Activated CD4-positive, alpha-beta T cell treated with anti-CD3 and anti-CD28 coated beads, Interleukin-2, amount 10 ng/mL, durations not matched to agents 7 days and 5 days (primary cell): Measurements from ENCODE around the gene TFG. TPM values are rescaled to one million over a fixed set of nuclear protein-coding genes. Genes with fewer than 3 reads are reported as not detected.

Experiments
- CTCF ChIA-PET: fragments of 350-600 bp; sonication (Branson Sonifier 250); formaldehyde crosslinking; loops from one replicate; lab custom pipeline; 2021; ENCODE audit warnings: antibody characterized with exemption; lab: Charles Lee
- POLR2A ChIA-PET: fragments of 350-600 bp; sonication (Branson Sonifier 250); formaldehyde crosslinking; loops from one replicate; lab custom pipeline; 2021; ENCODE audit warnings: antibody characterized with exemption; lab: Charles Lee
- DNase-seq: peaks from one replicate; pipeline ENCODE4 v3.0.0-alpha.2; 2020
- H3K27ac Mint-ChIP-seq: one replicate; pipeline ENCODE4 v1.8.0; 2021; ENCODE audit warnings: mild to moderate bottlenecking, moderate library complexity, mixed read lengths
- H3K27me3 Mint-ChIP-seq: one replicate; pipeline ENCODE4 v1.8.0; 2021; ENCODE audit warnings: mixed read lengths
- H3K36me3 Mint-ChIP-seq: one replicate; pipeline ENCODE4 v1.8.0; 2021; ENCODE audit warnings: low read depth, mixed read lengths
- H3K4me1 Mint-ChIP-seq: one replicate; pipeline ENCODE4 v1.8.0; 2021; ENCODE audit warnings: mixed read lengths
- H3K4me3 Mint-ChIP-seq: one replicate; pipeline ENCODE4 v1.8.0; 2021; ENCODE audit warnings: mild to moderate bottlenecking, moderate library complexity, mixed read lengths
- H3K9me3 Mint-ChIP-seq: one replicate; pipeline ENCODE4 v1.8.0; 2021; ENCODE audit warnings: mixed read lengths
- total RNA-seq, 2 experiments: library from RNA; stranded (reverse); gene quantifications; one replicate each; pipeline ENCODE4 v1.2.3, GENCODE V29; 2021

TFG gene
- total RNA-seq, 2 experiments from 2014 or later = 49.1 to 58.5 TPM

GRCh38 chr3:100743535-100743934 is 34.2 kb downstream of the TFG start:
- Mint-ChIP-seq H3K4me1 (no peaks in the 10 kb centered on the region), H3K27ac (peak overlapping the region; percentile 50), H3K27me3 (no peaks in the 10 kb centered on the region), H3K9me3 (no peaks in the 10 kb centered on the region), H3K36me3 (peaks cover 42% of the 10 kb centered on the region), H3K4me3 (no peak overlapping the region)
- ChIA-PET POLR2A (interaction anchor here (0.6 kb wide), 1 partner anchor 35 kb away, joined by 5 read pairs; no protein-coding TSS in a partner anchor), CTCF (interaction anchor here (1.0 to 1.4 kb wide), 3 partner anchors 15 to 33 kb away, joined by 3 to 5 read pairs (median 3); no protein-coding TSS in a partner anchor)
- DNase-seq = no peak

GRCh38 chr3:100744671-100745070 is 35.4 kb downstream of the TFG start:
- Mint-ChIP-seq H3K27ac (no peak overlapping the region), H3K27me3 (no peaks in the 10 kb centered on the region), H3K9me3 (no peaks in the 10 kb centered on the region), H3K4me1 (no peaks in the 10 kb centered on the region), H3K4me3 (no peak overlapping the region), H3K36me3 (peaks cover 47% of the 10 kb centered on the region)
- CTCF ChIA-PET = interaction anchor here (1.0 to 2.2 kb wide), 2 partner anchors 34 to 278 kb away, joined by 3 to 5 read pairs; no protein-coding TSS in a partner anchor
- POLR2A ChIA-PET = no interaction called here
- no peak for DNase-seq

DNA sequence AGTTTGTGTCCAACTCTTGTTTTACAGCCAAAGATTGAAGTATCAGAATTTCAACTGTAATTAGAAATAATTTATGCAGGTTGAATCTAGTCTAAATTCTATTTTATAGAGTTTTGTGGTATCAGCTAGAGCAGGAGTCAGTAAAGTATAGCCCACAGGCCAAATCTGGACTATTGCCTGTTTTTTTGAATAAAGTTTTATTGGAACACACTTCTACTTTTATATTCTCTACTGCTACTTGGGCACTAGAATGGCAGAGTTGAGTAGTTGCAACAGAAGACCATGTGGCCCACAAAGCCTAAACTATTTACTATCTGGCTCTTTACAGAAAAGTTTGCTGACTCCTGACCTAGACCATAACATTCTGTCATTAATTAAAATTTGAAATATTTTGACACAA is 36.3 kb downstream of the TFG start:
- H3K4me1 Mint-ChIP-seq = no peaks in the 10 kb centered on the region
- H3K36me3 Mint-ChIP-seq = peaks cover 48% of the 10 kb centered on the region
- H3K27ac Mint-ChIP-seq = no peak overlapping the region
- no peak for DNase-seq
- CTCF ChIA-PET = interaction anchor here (1.0 to 2.2 kb wide), 2 partner anchors 35 to 279 kb away, joined by 3 to 5 read pairs; no protein-coding TSS in a partner anchor
- H3K4me3 Mint-ChIP-seq = no peak overlapping the region
- H3K9me3 Mint-ChIP-seq = no peaks in the 10 kb centered on the region
- no peaks in the 10 kb centered on the region for H3K27me3 Mint-ChIP-seq
- POLR2A ChIA-PET = no interaction called here

- no peaks in the 10 kb centered on the region for H3K9me3 Mint-ChIP-seq
- no peak overlapping the region for H3K4me3 Mint-ChIP-seq
- peaks cover 51% of the 10 kb centered on the region for H3K36me3 Mint-ChIP-seq
- CTCF ChIA-PET = interaction anchor here (0.6 to 2.2 kb wide), 2 partner anchors 35 to 95 kb away, joined by 3 to 5 read pairs; no protein-coding TSS in a partner anchor
- POLR2A ChIA-PET = no interaction called here
- no peak overlapping the region for H3K27ac Mint-ChIP-seq
- H3K27me3 Mint-ChIP-seq = no peaks in the 10 kb centered on the region
- no peaks in the 10 kb centered on the region for H3K4me1 Mint-ChIP-seq
- no peak for DNase-seq
Measured at GRCh38 chr3:100746092-100746491, 36.8 kb downstream of the TFG start.

DNA sequence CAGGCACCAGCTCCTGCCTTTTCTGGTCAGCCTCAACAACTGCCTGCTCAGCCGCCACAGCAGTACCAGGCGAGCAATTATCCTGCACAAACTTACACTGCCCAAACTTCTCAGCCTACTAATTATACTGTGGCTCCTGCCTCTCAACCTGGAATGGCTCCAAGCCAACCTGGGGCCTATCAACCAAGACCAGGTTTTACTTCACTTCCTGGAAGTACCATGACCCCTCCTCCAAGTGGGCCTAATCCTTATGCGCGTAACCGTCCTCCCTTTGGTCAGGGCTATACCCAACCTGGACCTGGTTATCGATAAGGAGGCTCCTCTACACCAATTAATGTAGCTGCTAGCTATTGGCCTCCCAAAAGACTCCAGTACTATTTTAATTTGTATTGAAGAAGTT is 38.9 kb downstream of the TFG start:
- Mint-ChIP-seq H3K27ac (no peak overlapping the region), H3K27me3 (no peaks in the 10 kb centered on the region), H3K4me3 (no peak overlapping the region), H3K9me3 (no peaks in the 10 kb centered on the region), H3K36me3 (peaks cover 55% of the 10 kb centered on the region), H3K4me1 (no peaks in the 10 kb centered on the region)
- CTCF ChIA-PET = interaction anchor here (0.6 to 1.0 kb wide), 2 partner anchors 22 to 38 kb away, joined by 3 read pairs; no protein-coding TSS in a partner anchor
- no peak for DNase-seq
- POLR2A ChIA-PET = no interaction called here

GRCh38 chr3:100748967-100749366 is 39.7 kb downstream of the TFG start:
- POLR2A ChIA-PET = no interaction called here
- no peak for DNase-seq
- Mint-ChIP-seq H3K27ac (no peak overlapping the region), H3K4me1 (no peaks in the 10 kb centered on the region), H3K36me3 (peaks cover 56% of the 10 kb centered on the region), H3K9me3 (no peaks in the 10 kb centered on the region), H3K4me3 (no peak overlapping the region), H3K27me3 (no peaks in the 10 kb centered on the region)
- CTCF ChIA-PET = no interaction called here

- Mint-ChIP-seq H3K4me3 (no peak overlapping the region), H3K9me3 (no peaks in the 10 kb centered on the region), H3K36me3 (peaks cover 33% of the 10 kb centered on the region), H3K4me1 (no peaks in the 10 kb centered on the region), H3K27ac (no peak overlapping the region), H3K27me3 (no peaks in the 10 kb centered on the region)
- DNase-seq = no peak
- ChIA-PET CTCF (interaction anchor here (0.6 kb wide), 1 partner anchor 43 kb away, joined by 3 read pairs; no protein-coding TSS in a partner anchor), POLR2A (no interaction called here)
Measured at GRCh38 chr3:100753846-100754245, 44.6 kb downstream of the TFG start.

DNA sequence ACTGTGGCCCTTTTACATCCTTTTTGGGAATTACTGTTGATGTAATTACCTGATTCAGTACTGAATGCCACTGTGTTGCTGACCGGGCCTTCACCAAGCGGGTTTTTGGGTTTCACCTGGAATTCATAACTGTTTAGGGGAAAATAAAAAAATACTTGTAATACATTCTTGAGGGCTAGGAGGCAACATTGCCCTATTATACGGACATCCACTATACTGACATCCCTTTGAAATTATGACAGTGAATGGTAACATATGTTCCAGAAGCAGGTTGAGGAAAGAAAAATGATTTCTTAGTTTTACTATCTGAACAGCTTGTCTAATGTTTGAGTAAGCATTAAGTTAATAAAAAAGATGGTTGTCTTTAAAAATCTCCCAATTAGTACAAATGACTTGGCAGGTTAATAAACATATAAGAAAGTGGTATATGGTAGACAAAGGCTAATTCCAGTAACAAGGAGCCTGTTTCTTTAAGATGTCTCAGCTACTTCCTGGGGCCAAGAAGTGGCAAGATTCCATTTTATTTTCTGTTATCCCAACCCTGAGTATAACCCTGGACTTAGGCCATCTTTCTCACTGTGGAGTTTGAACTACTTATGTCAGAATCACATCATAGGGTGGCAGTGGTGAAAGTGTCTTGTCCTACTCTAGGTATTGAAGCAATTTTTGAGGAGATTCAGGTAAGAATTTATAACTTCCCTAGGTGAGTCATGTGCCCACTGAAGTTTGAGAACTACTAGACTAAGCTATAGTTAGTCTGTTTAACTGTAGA is 45.5 kb downstream of the TFG start:
- no peaks in the 10 kb centered on the region for H3K27me3 Mint-ChIP-seq
- H3K9me3 Mint-ChIP-seq = no peaks in the 10 kb centered on the region
- ChIA-PET CTCF (interaction anchor here (0.6 kb wide), 1 partner anchor 973 kb away, joined by 4 read pairs; no protein-coding TSS in a partner anchor), POLR2A (no interaction called here)
- DNase-seq = no peak
- H3K4me1 Mint-ChIP-seq = no peaks in the 10 kb centered on the region
- H3K36me3 Mint-ChIP-seq = peaks cover 29% of the 10 kb centered on the region
- no peak overlapping the region for H3K4me3 Mint-ChIP-seq
- no peak overlapping the region for H3K27ac Mint-ChIP-seq

DNA sequence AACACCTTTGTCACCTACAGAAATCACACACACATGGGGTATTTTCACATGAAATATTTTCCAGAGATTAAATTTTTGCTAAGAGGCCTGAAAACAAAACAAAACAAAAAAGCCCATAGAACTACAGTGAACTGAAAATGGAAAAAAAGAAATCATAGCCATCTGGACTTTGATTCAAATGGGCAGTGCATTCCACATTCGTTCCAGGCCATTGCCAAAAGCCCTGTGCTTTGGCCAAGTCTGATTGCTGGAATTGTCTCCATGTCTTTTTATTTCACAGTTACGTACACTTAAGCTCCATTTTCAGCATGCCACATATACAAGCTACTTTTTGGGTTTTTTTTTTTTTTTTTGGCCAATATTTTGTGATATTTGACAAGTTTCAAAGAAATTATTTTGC is 47.1 kb downstream of the TFG start:
- ChIA-PET CTCF (interaction anchor here (0.7 kb wide), 1 partner anchor 14 kb away, joined by 3 read pairs; no protein-coding TSS in a partner anchor), POLR2A (no interaction called here)
- no peak for DNase-seq
- Mint-ChIP-seq H3K9me3 (no peaks in the 10 kb centered on the region), H3K27ac (no peak overlapping the region), H3K4me3 (no peak overlapping the region), H3K36me3 (peaks cover 22% of the 10 kb centered on the region), H3K27me3 (no peaks in the 10 kb centered on the region), H3K4me1 (peaks cover 4% of the 10 kb centered on the region)

DNA sequence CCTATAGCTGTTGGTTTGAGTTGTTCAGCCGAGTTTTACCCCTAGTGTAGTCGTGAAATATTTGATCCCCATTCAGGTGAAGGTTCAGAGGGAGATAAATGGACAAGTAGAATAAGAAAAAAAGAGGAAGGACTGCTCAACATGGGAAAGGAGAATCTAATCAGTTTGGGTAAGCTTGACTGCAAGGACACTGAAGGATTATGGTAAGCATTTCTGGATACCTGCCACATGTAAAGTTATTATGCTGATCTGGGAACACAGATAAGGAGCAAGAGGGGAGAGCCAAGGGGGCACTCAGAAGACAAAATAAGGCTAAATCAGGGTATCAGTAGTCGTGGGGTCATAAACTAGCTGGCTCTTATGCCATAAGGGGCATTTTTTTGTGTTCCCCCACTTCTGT is 49.9 kb downstream of the TFG start:
- Mint-ChIP-seq H3K9me3 (no peaks in the 10 kb centered on the region), H3K4me3 (no peak overlapping the region), H3K27me3 (no peaks in the 10 kb centered on the region), H3K4me1 (peaks cover 4% of the 10 kb centered on the region), H3K27ac (no peak overlapping the region), H3K36me3 (peaks cover 7% of the 10 kb centered on the region)
- ChIA-PET CTCF (no interaction called here), POLR2A (no interaction called here)
- DNase-seq = no peak

GRCh38 chr3:100759950-100760349 is 50.7 kb downstream of the TFG start:
- Mint-ChIP-seq H3K27me3 (no peaks in the 10 kb centered on the region), H3K9me3 (no peaks in the 10 kb centered on the region), H3K27ac (no peak overlapping the region), H3K4me3 (no peak overlapping the region), H3K4me1 (peaks cover 4% of the 10 kb centered on the region), H3K36me3 (peaks cover 5% of the 10 kb centered on the region)
- POLR2A ChIA-PET = no interaction called here
- no peak for DNase-seq
- CTCF ChIA-PET = interaction anchor here (0.7 kb wide), 1 partner anchor 32 kb away, joined by 3 read pairs; no protein-coding TSS in a partner anchor

DNA sequence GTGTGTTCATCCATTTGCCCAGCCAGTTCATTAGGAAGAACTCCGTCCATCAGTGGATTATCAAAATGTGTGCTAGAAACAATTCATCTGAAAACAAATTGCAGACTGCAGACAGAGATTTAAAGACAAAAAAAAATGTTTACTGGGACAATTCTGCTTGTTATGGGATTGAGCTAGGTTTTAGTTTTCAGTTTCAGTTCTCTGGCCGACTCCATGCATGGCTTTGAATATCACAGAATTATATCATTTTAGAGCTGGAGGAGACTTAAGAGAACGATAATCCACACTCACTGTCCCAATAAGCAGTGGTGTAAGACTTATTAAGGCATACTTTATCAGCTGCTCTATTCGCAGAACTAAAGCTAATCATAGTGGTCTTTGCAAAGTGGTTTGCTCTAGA is 51.1 kb downstream of the TFG start:
- no peak for DNase-seq
- Mint-ChIP-seq H3K4me1 (peaks cover 5% of the 10 kb centered on the region), H3K36me3 (peaks cover 5% of the 10 kb centered on the region), H3K27ac (no peak overlapping the region), H3K4me3 (no peak overlapping the region), H3K9me3 (no peaks in the 10 kb centered on the region), H3K27me3 (no peaks in the 10 kb centered on the region)
- ChIA-PET POLR2A (no interaction called here), CTCF (interaction anchor here (0.7 to 1.6 kb wide), 3 partner anchors 17 to 32 kb away, joined by 3 read pairs; no protein-coding TSS in a partner anchor)
